Measurements from ENCODE around the gene MTHFSD.
A peak's percentile ranks its signal among the peaks of the same experiment; 100 is the strongest.

Gene MTHFSD

DNA sequence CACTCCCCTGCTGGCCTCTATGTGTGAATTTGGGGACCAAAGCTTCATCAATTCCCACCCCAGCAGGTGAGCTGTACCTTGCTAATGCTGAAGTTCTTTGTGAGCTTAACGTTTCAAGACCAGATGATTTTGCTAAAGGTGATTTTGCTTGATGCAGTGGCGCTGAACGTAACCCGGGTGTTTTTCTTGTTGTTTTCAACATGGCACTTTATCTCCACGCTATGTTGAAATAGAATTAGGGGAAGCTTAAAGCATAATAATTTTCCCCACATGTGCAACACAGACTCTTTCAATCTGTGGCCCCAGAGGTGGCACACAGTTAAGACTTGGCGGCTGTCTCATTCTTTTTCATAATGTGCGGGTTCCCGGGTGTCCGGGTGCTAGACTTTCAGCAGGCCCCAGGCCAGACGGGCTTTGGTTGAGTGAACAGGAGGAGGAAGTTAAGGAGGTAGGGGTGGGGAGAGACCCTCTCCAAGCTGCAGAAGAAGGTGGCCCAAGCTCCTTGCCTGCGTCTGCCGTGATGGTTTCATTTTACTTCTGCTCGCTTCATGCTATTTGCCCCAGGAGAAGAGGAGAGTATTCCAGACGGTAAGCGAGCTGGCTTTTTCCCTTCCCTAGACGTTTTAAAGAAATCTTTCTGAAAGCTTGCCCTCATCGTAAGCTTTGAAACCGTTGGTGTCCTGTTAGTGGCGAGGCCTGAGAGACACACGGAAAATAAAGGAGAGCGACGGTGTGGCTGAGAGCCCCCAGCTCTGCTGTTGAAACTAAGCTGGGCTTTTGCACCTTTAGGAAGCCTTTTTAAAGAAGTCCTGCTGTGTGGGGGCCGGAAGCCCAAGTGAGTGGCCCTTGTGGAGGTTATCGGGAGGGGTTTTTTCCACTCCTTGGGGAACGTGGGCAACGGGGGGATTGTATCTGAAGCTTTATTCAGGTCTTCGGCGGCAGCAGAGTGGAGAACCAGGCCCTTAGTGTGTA, 15.8 kb upstream of the MTHFSD start:
- DNase-seq (ENCODE audit: low read depth, low spot score): peak; percentile 58

DNA sequence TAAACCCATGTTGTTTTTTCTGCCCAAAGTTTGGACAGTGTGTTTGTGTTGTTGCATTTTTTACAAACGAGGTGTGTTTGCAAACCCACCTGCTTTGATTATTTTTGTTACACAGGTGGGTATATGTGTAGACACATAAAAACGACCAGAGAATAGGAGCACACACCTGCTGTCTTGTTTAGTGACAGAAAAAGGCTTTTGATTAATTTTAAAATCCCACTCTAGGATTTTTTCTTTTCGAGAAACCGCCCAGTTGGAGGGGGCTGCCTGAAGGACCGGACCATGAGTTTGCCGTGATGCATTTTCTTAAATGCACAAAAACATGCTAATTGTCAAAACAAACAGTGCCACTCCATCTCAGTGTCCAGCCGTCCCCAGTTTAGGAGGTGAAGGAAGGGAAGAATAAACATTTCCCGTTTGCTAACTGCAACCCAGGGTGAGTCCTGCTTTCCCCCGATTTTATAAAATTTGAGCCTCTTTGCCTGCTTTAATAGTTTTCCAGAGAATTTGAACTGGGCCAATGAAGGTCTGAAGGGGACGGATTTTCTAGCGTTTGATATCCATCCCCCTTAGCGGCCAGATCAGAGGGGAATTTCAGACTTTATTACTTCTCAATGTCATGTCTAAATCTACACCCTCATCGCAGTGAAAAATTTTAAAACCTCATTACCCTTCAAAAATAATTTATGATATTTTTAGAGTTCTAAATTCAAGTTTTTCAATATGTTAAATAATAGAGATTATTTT, 14.8 kb upstream of the MTHFSD start:
- DNase-seq (ENCODE audit: low read depth, low spot score): peak; percentile 32

DNA sequence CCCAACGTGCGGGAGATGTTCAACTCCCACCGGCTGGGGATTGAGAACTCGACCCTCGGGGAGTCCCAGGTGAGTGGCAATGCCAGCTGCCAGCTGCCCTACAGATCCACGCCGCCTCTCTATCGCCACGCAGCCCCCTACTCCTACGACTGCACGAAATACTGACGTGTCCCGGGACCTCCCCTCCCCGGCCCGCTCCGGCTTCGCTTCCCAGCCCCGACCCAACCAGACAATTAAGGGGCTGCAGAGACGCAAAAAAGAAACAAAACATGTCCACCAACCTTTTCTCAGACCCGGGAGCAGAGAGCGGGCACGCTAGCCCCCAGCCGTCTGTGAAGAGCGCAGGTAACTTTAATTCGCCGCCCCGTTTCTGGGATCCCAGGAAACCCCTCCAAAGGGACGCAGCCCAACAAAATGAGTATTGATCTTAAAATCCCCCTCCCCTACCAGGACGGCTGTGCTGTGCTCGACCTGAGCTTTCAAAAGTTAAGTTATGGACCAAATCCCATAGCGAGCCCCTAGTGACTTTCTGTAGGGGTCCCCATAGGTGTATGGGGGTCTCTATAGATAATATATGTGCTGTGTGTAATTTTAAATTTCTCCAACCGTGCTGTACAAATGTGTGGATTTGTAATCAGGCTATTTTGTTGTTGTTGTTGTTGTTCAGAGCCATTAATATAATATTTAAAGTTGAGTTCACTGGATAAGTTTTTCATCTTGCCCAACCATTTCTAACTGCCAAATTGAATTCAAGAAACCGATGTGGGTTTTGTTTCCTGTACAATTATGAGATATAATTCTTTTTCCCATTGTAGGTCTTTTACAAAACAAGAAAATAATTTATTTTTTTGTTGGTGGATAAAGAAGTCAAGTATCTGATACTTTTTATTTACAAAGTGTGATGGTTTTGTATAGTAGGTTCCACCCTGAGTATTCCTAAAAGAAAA, 13.9 kb upstream of the MTHFSD start:
- DNase-seq (ENCODE audit: low read depth, low spot score): peak; percentile 38

DNA sequence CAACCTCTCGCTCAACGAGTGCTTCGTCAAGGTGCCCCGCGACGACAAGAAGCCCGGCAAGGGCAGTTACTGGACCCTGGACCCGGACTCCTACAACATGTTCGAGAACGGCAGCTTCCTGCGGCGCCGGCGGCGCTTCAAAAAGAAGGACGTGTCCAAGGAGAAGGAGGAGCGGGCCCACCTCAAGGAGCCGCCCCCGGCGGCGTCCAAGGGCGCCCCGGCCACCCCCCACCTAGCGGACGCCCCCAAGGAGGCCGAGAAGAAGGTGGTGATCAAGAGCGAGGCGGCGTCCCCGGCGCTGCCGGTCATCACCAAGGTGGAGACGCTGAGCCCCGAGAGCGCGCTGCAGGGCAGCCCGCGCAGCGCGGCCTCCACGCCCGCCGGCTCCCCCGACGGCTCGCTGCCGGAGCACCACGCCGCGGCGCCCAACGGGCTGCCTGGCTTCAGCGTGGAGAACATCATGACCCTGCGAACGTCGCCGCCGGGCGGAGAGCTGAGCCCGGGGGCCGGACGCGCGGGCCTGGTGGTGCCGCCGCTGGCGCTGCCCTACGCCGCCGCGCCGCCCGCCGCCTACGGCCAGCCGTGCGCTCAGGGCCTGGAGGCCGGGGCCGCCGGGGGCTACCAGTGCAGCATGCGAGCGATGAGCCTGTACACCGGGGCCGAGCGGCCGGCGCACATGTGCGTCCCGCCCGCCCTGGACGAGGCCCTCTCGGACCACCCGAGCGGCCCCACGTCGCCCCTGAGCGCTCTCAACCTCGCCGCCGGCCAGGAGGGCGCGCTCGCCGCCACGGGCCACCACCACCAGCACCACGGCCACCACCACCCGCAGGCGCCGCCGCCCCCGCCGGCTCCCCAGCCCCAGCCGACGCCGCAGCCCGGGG, 12.9 kb upstream of the MTHFSD start:
- peak; percentile 78 for DNase-seq (ENCODE audit: low read depth, low spot score)

DNA sequence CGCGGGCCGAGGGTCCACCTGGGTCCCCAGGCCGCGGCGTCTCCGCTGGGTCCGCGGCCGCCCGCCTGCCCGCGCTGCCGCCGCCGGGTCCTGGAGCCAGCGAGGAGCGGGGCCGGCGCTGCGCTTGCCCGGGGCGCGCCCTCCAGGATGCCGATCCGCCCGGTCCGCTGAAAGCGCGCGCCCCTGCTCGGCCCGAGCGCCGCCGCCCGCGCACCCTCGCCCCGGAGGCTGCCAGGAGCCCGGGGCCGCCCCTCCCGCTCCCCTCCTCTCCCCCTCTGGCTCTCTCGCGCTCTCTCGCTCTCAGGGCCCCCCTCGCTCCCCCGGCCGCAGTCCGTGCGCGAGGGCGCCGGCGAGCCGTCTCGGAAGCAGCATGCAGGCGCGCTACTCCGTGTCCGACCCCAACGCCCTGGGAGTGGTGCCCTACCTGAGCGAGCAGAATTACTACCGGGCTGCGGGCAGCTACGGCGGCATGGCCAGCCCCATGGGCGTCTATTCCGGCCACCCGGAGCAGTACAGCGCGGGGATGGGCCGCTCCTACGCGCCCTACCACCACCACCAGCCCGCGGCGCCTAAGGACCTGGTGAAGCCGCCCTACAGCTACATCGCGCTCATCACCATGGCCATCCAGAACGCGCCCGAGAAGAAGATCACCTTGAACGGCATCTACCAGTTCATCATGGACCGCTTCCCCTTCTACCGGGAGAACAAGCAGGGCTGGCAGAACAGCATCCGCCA, 12.1 kb upstream of the MTHFSD start:
- DNase-seq (ENCODE audit: low read depth, low spot score): peak; percentile 94

DNA sequence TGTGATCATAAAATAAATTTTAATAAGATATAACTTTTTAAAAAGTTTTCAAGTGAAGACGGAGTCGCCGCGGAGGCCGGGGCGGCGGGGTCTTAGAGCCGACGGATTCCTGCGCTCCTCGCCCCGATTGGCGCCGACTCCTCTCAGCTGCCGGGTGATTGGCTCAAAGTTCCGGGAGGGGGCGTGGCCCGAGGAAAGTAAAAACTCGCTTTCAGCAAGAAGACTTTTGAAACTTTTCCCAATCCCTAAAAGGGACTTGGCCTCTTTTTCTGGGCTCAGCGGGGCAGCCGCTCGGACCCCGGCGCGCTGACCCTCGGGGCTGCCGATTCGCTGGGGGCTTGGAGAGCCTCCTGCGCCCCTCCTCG, 11.5 kb upstream of the MTHFSD start, which contains the start of gene FOXC2:
TSS of gene FOXC2 (plus strand) at position 229 of the 365 bp plus-strand sequence. CDS start 507 bp downstream, outside the sequence.
- DNase-seq (ENCODE audit: low read depth, low spot score): peak; percentile 99

DNA sequence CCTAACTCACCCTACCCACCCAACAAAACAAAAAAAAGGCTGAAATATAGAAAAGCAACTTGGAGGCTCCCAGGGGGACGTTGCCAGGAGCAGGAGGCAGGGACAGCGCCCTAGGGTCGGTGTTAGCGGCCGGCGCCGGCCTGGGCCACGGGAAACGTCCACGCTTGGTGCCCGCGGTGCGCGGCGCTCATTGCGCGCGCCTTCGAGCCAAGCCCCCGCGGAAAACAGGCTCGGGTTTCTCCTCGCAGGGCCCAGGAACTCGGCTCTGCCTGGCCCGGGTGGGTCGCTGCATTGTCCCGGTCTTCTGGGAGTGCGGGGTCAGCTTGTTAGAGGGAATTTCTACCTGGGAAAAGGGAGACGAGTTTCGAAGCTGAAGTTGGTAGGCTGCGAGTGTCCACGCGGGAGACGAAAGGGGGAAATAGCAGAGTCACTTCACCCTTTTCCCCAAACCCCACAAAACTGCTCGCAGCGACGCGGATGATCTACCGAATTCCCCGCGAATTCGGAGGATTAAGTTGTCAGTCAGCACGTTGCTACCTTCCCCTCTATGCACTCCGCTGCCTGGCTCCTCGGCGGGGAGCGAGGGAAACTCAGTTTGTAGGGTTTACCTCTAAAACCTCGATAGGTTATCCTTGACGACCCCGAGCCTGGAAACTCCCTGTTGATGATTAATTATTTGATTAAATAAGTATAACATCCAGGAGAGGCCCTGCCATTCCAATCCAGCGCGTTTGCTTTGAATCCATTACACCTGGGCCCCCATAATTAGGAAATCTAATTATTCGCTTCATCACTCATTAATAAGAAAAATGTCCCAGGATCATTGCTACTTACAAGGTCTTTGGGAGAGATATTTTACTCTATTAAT, 10.8 kb upstream of the MTHFSD start:
- peak; percentile 70 for DNase-seq (ENCODE audit: low read depth, low spot score)

DNA sequence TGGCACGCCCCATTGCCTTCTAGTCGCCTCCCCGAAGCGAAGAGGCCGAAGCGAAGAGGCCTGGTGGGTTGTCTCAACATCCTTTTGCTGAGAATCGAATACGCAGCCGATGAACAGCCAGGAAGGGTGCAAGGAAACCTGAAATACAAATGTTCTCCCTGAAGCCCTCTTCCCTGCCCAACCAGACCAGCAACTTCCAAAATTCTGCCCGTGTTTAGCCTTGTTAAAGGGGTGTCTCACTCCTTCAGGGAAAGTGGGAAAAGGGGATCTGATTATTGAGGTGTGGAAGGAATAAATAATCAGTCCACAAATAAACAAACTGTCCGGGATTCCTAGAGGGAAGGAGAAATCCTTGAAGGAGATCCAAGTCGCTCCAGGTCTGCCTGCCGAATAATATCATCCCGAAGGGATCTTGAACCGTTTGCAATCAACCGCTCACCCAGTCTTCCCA, 10.2 kb upstream of the MTHFSD start:
- DNase-seq (ENCODE audit: low read depth, low spot score): peak; percentile 64

DNA sequence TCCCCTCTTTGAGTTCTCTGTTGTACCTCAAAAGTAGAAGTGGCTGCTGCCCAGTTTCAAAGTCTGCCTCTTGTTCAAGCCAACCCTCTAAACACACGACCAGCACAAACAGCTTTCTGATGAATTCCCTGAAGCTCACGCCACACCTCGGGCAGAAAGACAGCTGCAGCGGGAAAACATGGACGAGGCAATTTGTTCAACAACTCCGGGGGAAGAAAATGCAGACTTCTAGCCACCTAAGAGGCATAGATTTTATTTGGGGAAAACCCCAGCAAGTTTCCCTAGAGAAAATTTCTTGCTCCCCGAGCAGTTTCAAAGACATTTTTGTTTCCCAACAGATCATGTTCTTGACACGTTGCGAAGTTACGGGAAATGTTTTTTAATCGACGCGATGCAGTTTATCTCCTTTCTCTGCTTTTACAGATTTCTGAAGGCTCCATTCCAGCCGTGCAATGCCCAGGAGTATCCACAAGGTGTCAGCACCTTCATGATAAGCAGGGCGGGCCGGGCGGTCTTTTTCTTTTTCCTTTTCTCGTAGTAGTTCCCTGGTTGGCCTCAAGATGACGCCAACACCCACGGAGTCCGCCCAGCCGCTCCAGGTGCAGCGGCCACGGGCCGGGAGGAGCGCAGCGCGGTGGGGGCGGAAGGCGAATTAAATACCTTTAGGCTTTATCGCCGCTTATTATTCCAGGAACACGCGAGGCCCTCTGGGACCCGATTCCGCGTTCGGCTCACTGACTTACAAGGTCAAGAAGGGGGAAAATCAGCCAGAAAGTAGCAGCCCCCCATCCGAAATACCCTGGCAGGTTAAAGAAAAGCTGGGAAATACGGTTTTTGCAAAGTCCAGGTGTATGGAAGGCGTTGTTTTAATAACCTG, 8.7 kb upstream of the MTHFSD start:
- peak; percentile 96 for DNase-seq (ENCODE audit: low read depth, low spot score)

DNA sequence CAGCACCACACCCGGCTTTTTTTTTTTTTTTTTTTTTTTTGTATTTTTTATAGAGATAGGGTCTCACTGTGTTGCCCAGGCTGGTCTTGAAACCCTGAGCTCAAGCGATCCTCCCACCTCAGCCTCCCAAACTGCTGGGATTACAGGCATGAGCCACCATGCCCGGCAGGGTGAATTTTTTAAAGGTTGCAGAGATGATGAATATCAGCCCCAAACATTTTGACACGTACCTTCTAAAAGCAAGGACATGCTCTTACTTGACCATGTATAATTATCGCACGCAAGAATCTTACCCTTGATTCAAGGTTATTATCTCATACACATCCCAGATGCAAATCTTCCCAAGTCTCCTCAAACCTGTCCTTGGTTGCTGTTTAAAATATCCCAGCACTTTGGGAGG, 7.3 kb upstream of the MTHFSD start:
- no peak for DNase-seq (ENCODE audit: low read depth, low spot score)

DNA sequence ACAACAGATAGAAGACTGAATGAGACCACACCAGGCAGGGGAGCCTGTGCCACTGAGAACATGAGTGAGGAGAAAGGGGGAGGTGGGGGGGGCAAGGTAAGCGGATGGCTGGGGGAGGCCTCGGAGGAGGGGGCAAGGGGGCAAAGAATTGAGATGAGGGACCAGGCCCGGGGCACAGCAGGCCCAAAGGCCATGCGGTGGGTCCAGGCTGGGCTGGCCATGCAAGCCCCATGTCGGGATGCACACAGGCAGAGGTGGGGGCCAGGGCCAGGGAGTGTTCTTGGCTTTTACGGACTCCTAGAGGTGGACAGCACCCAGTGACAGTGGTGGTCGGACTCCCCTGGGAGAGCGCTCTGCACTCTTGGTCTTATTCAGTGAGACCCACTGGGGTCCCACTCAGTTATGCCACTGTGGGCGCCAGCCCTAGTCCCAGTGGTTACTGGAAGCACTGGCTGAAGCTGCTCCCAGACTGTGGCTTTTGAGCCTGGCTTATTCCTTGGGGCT, 4.8 kb upstream of the MTHFSD start:
- no peak for DNase-seq (ENCODE audit: low read depth, low spot score)

DNA sequence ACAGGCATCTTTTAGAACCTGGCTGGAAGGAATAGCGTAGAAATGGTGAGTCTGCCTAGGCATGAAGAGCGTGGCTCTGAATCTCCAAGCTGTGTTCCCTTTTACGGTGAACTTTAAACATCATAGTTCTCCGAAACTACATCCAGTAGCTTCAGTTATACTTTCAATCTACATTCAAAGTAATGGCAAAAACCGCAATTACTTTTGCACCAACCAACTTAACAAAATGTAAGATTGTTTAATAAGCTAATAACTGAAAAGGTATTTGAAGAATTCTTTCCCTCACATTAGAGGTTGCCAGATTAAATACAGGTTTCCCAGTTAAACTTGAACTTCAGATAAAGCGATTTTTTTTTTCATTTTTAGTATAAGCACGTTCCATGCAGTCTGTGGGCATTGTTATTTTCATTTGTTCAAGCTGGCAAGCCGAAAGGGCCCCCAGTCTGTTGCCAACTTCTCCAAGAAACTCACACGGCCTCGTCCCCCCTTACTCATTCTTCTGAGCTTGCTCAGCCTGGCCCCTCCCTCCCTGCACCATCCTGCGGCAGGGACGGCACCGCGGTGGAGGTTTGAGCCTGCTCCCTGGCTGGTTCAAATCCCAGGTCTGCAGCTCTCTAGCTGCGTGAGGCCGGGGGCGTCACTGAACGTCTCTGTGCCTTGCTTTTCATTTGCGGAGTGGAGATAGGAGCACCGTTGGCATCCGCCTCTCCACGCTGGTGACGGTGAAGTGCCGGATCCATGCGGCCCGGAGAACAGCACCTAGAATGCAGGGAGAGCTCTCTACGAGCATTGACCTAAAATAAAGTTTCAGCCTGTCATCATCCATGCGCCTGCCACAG, 3.5 kb upstream of the MTHFSD start:
- DNase-seq (ENCODE audit: low read depth, low spot score): peak; percentile 69

DNA sequence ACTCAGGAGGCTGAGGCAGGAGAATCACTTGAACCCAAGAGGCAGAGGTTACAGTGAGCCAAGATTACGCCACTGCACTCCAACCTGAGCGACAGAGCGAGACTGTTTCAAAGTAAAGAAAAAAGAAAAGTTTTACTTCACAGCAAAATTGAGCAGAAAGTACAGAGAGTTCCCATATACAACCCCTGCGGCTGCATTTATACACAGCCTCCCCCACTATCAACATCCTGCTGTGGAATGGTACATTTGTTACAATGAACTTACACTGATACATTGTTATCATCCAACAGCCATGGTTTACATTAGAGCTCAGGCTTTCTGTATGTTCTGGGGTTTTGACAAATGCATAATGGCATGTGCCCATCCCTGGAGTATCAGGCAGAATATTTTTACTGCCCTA, 2.6 kb upstream of the MTHFSD start:
- no peak for DNase-seq (ENCODE audit: low read depth, low spot score)

DNA sequence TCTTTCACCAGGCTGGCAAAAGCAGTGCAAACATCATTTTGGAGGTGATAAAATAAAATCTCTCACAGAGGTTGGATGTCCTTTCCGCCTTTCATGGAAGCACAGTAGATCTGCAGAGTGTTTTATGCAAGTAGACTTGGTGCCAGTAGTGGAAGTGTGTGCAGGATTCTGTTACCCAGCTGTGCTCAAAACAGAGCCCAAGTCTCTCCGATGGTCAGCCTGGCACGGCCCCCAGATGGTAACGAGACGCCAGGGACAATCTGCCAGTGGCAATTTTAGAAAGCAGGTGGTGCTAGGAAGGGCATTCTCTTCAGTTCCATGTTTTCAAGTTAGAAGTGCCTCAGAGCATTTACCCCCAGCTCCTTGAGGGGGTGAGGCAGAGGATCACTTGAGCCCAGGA, 1.5 kb upstream of the MTHFSD start:
- DNase-seq (ENCODE audit: low read depth, low spot score): no peak

DNA sequence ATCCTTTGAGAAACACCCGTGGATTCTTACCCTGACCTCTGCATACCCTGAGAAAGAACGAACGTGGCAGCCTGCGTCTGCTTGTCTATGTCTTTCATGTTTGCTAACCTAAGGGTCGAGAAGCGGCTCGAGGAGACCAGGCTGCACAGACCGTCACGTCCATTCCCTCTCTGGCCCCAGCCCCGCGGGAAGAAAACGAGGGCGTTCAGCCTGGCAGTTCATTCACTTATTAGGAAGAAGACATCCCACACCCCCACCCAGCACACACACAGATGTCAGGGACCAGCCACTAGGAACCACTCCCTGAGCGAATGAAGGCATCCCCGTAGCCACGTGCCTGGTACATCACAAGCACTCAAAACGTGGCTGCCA, 655 bp upstream of the MTHFSD start:
- DNase-seq (ENCODE audit: low read depth, low spot score): no peak

DNA sequence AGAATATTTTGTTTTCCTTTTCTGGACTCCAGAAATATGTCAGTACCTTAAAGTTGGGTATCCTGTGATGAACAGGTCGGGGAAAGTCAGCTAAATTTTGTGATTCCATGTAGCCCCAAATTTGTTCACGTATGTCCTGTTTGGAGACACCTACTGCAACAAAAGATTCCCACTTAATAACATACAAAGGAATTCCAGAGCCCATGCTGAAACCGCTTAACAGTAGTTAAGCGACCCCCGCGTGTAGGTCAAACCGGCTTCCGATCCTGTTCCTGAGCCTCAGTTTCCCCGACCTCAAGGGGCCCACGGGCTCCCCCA, 477 bp downstream of the MTHFSD start:
- no peak for DNase-seq (ENCODE audit: low read depth, low spot score)

DNA sequence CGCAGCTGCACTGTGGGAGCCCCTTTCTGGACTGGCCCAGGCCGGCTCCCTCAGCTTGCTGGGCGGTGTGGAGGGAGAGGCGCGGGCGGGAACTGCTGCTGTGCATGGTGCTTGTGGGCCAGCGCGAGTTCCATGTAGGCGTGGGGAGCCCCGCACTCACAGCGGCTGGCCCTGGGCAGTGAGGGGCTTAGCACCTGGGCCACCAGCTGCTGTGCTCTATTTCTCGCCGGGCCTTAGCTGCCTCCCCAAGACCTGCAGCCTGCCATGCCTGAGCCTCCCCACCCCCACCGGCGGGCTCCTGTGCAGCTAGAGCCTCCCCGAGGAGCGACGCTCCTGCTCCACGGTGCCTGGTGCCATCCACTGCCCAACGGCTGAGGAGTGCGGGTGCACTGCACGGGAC, 1.7 kb downstream of the MTHFSD start:
- no peak for DNase-seq (ENCODE audit: low read depth, low spot score)

All from astrocyte of the hippocampus (primary cell).